Mammary epithelial cell (primary cell): ENCODE results near the gene PRDM8.

Experiments
- CTCF ChIP-seq, 2 donors: IDR thresholded peaks in 1 of 2; conservative IDR thresholded peaks in 1 of 2; 2 replicates each; pipeline ENCODE4 v1.5.1; 2011 to 2012; ENCODE audit warnings: inconsistent platforms in 2 of 2, low read length in 2 of 2, mild to moderate bottlenecking in 2 of 2, control low read depth in 1 of 2, low read depth in 1 of 2; ENCODE audit not compliant: insufficient read depth in 1 of 2; ENCODE audit errors: extremely low read depth in 1 of 2
- EZH2 ChIP-seq: IDR thresholded peaks from 2 replicates; pipeline ENCODE4 v1.6.1; 2012; ENCODE audit warnings: low read length, inconsistent platforms, borderline replicate concordance

- TF ChIP-seq CTCF (conservative IDR thresholded peaks at IDR 0.05 in 1 of 2, IDR thresholded peaks at IDR 0.05 in 1 of 2; ENCODE audit: extremely low read depth in 1 of 2, insufficient read depth in 1 of 2, low read depth in 1 of 2, low read length in 2 of 2) (peak; percentile 42 to 72), EZH2 (no peak)
Measured at GRCh38 chr4:80202190-80202711, 4.9 kb downstream of the PRDM8 start.
